OCI-LY3 (cell line): Measurements from ENCODE around the gene DDX11.

Experiments used
- H2AFZ ChIP-seq: fragments of 200-600, 300-600 bp; shearing (Covaris generic); 2 replicates; pipeline ENCODE4 v1.6.0; 2014; ENCODE audit warnings: antibody characterized with exemption, low read depth, low read length
- H3K27ac ChIP-seq: fragments of 200-600, 300-600 bp; sonication (generic); 2 replicates; pipeline ENCODE4 v1.5.1; 2014; ENCODE audit warnings: mild to moderate bottlenecking, low read length, moderate library complexity, mixed read lengths
- H3K27me3 ChIP-seq: fragments of 200-600, 300-600 bp; sonication (generic); 2 replicates; pipeline ENCODE4 v1.6.1; 2014; ENCODE audit warnings: low read depth, low read length, mixed read lengths
- H3K36me3 ChIP-seq: fragments of 200-600, 300-600 bp; sonication (generic); replicated peaks from 2 replicates; pipeline ENCODE3; 2014; ENCODE audit warnings: low read depth, low read length, mixed read lengths
- H3K4me1 ChIP-seq: fragments of 300-600, 200-600 bp; sonication (generic); 2 replicates; pipeline ENCODE4 v1.6.1; 2014; ENCODE audit warnings: low read length, mixed read lengths
- H3K4me2 ChIP-seq: fragments of 200-600, 300-600 bp; sonication (generic); 2 replicates; pipeline ENCODE4 v1.6.1; 2014; ENCODE audit warnings: low read length, mixed read lengths
- H3K4me3 ChIP-seq: fragments of 300-600, 200-600 bp; sonication (generic); 2 replicates; pipeline ENCODE4 v1.5.1; 2014; ENCODE audit warnings: antibody characterized with exemption, mild to moderate bottlenecking, low read length, moderate library complexity
- H3K79me2 ChIP-seq: fragments of 300-600, 200-600 bp; shearing (Covaris generic); 2 replicates; pipeline ENCODE4 v1.6.1; 2014; ENCODE audit warnings: mild to moderate bottlenecking, low read length, mixed read lengths
- H3K9ac ChIP-seq: fragments of 300-600, 200-600 bp; shearing (Covaris generic); 2 replicates; pipeline ENCODE4 v1.6.0; 2014; ENCODE audit warnings: mild to moderate bottlenecking, low read length, moderate library complexity
- H3K9me3 ChIP-seq: fragments of 200-600, 300-600 bp; shearing (Covaris generic); 2 replicates; pipeline ENCODE4 v1.6.1; 2014; ENCODE audit warnings: low read length, mixed read lengths; ENCODE audit not compliant: insufficient read depth
- H4K20me1 ChIP-seq: fragments of 200-600, 300-600 bp; sonication (generic); 2 replicates; pipeline ENCODE4 v1.6.1; 2016; ENCODE audit warnings: low read length, mixed read lengths; ENCODE audit not compliant: insufficient read depth
- CTCF ChIP-seq: fragments of 200-600, 300-600 bp; sonication (generic); IDR thresholded peaks from 2 replicates; pipeline ENCODE4 v1.5.1; 2014; ENCODE audit warnings: antibody characterized with exemption, low read length, low read depth
- EZH2phosphoT487 ChIP-seq: fragments of 200-600 bp; shearing (Covaris generic); IDR thresholded peaks from 2 replicates; pipeline ENCODE4 v1.6.1; 2018; ENCODE audit warnings: antibody characterized with exemption, mixed run types, low read depth

DDX11 gene

GRCh38 chr12:31117203-31118011 is 43.7 kb downstream of the DDX11 start:
- H3K4me1 ChIP-seq: 0 out of 2 replicates have a peak, but pooled peaks cover 3% of the 10 kb centered on the region
- H3K36me3 ChIP-seq: no peaks in the 10 kb centered on the region
- H3K9ac ChIP-seq: peak overlapping the region; percentile 79
- TF ChIP-seq CTCF (peak; percentile 63), EZH2phosphoT487 (no peak)
- peak overlapping the region; percentile 93 for H3K4me3 ChIP-seq
- no peaks in the 10 kb centered on the region for H3K9me3 ChIP-seq
- H3K27me3 ChIP-seq: no peaks in the 10 kb centered on the region
- peak overlapping the region; percentile 98 for H3K4me2 ChIP-seq
- H3K79me2 ChIP-seq: no peaks in the 10 kb centered on the region
- no peaks in the 10 kb centered on the region for H4K20me1 ChIP-seq
- H2AFZ ChIP-seq: peak overlapping the region; percentile 78
- H3K27ac ChIP-seq: no peak overlapping the region

GRCh38 chr12:31118347-31119191 is 44.9 kb downstream of the DDX11 start:
- no peak overlapping the region for H3K27ac ChIP-seq
- H3K9me3 ChIP-seq: no peaks in the 10 kb centered on the region
- H3K79me2 ChIP-seq: no peaks in the 10 kb centered on the region
- H3K4me2 ChIP-seq: peak overlapping the region; percentile 98
- no peak for TF ChIP-seq EZH2phosphoT487
- TF ChIP-seq CTCF: no peak
- no peaks in the 10 kb centered on the region for H3K27me3 ChIP-seq
- peak overlapping the region; percentile 93 for H3K4me3 ChIP-seq
- H3K9ac ChIP-seq: peak overlapping the region; percentile 79
- H2AFZ ChIP-seq: peak overlapping the region; percentile 72
- 0 out of 2 replicates have a peak, but pooled peaks cover 3% of the 10 kb centered on the region for H3K4me1 ChIP-seq
- no peaks in the 10 kb centered on the region for H3K36me3 ChIP-seq
- H4K20me1 ChIP-seq: no peaks in the 10 kb centered on the region

DNA sequence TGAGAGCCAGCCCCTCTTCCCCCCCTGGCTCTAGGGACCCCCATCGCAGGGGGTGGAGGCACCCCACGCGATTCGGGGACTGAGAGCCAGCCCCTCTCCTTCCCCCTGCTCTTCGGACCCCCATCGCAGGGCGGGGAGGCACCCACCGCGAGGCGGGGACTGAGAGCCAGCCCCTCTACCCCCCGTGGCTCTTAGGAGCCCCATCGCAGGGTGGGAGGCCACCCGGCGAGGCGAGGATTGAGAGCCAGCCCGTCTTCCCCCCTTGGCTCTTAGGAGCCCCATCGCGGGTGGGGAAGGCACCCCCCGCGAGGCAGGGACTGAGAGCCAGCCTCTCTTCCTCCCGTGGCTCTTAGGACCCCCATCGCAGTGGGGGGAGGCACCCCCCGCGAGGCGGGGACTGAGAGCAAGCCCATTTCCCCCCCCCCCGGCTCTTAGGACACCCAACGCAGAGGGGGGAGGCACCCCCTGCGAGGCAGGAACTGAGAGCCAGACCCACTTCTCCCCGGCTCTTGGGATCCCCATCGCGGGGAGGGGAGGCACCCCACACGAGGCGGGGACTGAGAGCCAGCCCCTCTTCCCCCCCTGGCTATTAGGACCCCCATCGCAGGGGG is 45.6 kb downstream of the DDX11 start:
- Histone ChIP-seq H3K79me2 (no peaks in the 10 kb centered on the region), H3K9ac (peak overlapping the region; percentile 79), H3K9me3 (no peaks in the 10 kb centered on the region), H2AFZ (peak overlapping the region; percentile 72), H3K4me3 (peak overlapping the region; percentile 93), H4K20me1 (no peaks in the 10 kb centered on the region), H3K4me1 (0 out of 2 replicates have a peak, but pooled peaks cover 3% of the 10 kb centered on the region), H3K27ac (no peak overlapping the region), H3K36me3 (no peaks in the 10 kb centered on the region), H3K27me3 (no peaks in the 10 kb centered on the region), H3K4me2 (peak overlapping the region; percentile 98)
- no peak for TF ChIP-seq EZH2phosphoT487
- no peak for TF ChIP-seq CTCF

GRCh38 chr12:31119803-31120211 is 46.1 kb downstream of the DDX11 start:
- peak overlapping the region; percentile 93 for H3K4me3 ChIP-seq
- H3K9me3 ChIP-seq: no peaks in the 10 kb centered on the region
- H3K4me1 ChIP-seq: 0 out of 2 replicates have a peak, but pooled peaks cover 3% of the 10 kb centered on the region
- no peaks in the 10 kb centered on the region for H3K79me2 ChIP-seq
- H3K36me3 ChIP-seq: no peaks in the 10 kb centered on the region
- H3K9ac ChIP-seq: no peak overlapping the region
- H3K27me3 ChIP-seq: no peaks in the 10 kb centered on the region
- H3K4me2 ChIP-seq: peak overlapping the region; percentile 98
- TF ChIP-seq CTCF: no peak
- TF ChIP-seq EZH2phosphoT487: no peak
- H2AFZ ChIP-seq: no peak overlapping the region
- no peaks in the 10 kb centered on the region for H4K20me1 ChIP-seq
- H3K27ac ChIP-seq: no peak overlapping the region
